ENCODE results near the gene ITPRIP.

ITPRIP gene

GRCh38 chr10:104342941-104343411, 4.7 kb upstream of the ITPRIP start:
- no peak for DNase-seq (ENCODE audit: low read depth in 3 of 3, low spot score in 1 of 3)

GRCh38 chr10:104340641-104341040, 2.4 kb upstream of the ITPRIP start:
- DNase-seq (ENCODE audit: low read depth in 3 of 3, low spot score in 1 of 3) = no peak

GRCh38 chr10:104340111-104340526, 1.9 kb upstream of the ITPRIP start:
- no peak for DNase-seq (ENCODE audit: low read depth in 3 of 3, low spot score in 1 of 3)

- no peak for DNase-seq (ENCODE audit: low read depth in 3 of 3, low spot score in 1 of 3)
Observed at GRCh38 chr10:104339469-104340110, 1.3 kb upstream of the ITPRIP start.

GRCh38 chr10:104337521-104337984, 712 bp downstream of the ITPRIP start:
- DNase-seq (ENCODE audit: low read depth in 3 of 3, low spot score in 1 of 3) = no peak

GRCh38 chr10:104336821-104337467, 1.3 kb downstream of the ITPRIP start:
- DNase-seq (ENCODE audit: low read depth in 3 of 3, low spot score in 1 of 3) = no peak

GRCh38 chr10:104334965-104335650, 3.2 kb downstream of the ITPRIP start:
- DNase-seq (ENCODE audit: low read depth in 3 of 3, low spot score in 1 of 3) = no peak

- no peak for DNase-seq (ENCODE audit: low read depth in 3 of 3, low spot score in 1 of 3)
Observed at GRCh38 chr10:104334561-104334960, 3.7 kb downstream of the ITPRIP start.

- DNase-seq (ENCODE audit: low read depth in 3 of 3, low spot score in 1 of 3) = no peak
Observed at GRCh38 chr10:104333728-104334373, 4.4 kb downstream of the ITPRIP start.

GRCh38 chr10:104333032-104333727, 5.1 kb downstream of the ITPRIP start:
- peak in 1 of 3 donors; percentile 31 for DNase-seq (ENCODE audit: low read depth in 3 of 3, low spot score in 1 of 3)

GRCh38 chr10:104332243-104333031, 5.8 kb downstream of the ITPRIP start:
- DNase-seq (ENCODE audit: low read depth in 3 of 3, low spot score in 1 of 3) = no peak

GRCh38 chr10:104331208-104331838, 6.9 kb downstream of the ITPRIP start:
- DNase-seq (ENCODE audit: low read depth in 3 of 3, low spot score in 1 of 3) = no peak

GRCh38 chr10:104330168-104331110, 7.8 kb downstream of the ITPRIP start:
- DNase-seq (ENCODE audit: low read depth in 3 of 3, low spot score in 1 of 3) = no peak

GRCh38 chr10:104329735-104330134, 8.5 kb downstream of the ITPRIP start:
- no peak for DNase-seq (ENCODE audit: low read depth in 3 of 3, low spot score in 1 of 3)

- DNase-seq (ENCODE audit: low read depth in 3 of 3, low spot score in 1 of 3) = peak in 2 of 3 donors; percentile 39 to 45
Observed at GRCh38 chr10:104328896-104329710, 9.2 kb downstream of the ITPRIP start.

GRCh38 chr10:104328646-104328895, 9.7 kb downstream of the ITPRIP start:
- no peak for DNase-seq (ENCODE audit: low read depth in 3 of 3, low spot score in 1 of 3)

- DNase-seq (ENCODE audit: low read depth in 3 of 3, low spot score in 1 of 3) = no peak
Observed at GRCh38 chr10:104327745-104328645, 10.3 kb downstream of the ITPRIP start.

Data from stimulated activated CD4-positive, alpha-beta T cell treated with anti-CD3 and anti-CD28 coated beads, TNF-alpha, amount 100 ng/mL, for 1 hour (primary cell).